Inferior parietal cortex (tissue), 1 donor: ENCODE data around the gene ZNF546.
"Not testable (repeated sequence)": the region's sequence is repeated elsewhere in the genome, so short reads cannot be mapped to it uniquely, and the experiment has no call there.

Experiments
- DNase-seq: peaks from one replicate; pipeline ENCODE4 v3.0.0-alpha.2; 2016; ENCODE audit errors: extremely low spot score

The ZNF546 gene

DNA sequence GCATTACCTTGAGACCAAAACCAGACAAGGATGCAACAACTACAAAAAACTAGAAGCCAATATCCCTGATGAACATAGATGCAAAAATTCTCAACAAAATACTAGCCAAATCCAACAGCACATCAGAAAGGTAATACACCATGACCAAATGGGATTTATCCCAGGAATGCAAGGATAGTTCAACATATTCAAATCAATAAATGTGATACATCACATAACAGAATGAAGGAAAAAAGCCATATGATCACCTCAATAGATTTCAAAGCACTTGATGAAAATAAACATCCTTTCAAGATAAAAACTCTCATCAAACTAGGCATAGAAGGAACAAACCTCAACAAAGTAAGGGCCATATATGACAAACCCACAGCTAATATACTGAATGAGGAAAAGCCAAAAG, 10.2 kb upstream of the ZNF546 start:
- no peak for DNase-seq

GRCh38 chr19:39987167-39987566, 9.7 kb upstream of the ZNF546 start:
- no peak for DNase-seq

GRCh38 chr19:39987596-39987995, 9.3 kb upstream of the ZNF546 start:
- no peak for DNase-seq

GRCh38 chr19:39993605-39994004, 3.3 kb upstream of the ZNF546 start:
- no peak for DNase-seq

- DNase-seq, result no peak
These were observed 2.5 kb upstream of the ZNF546 start for GRCh38 chr19:39994361-39994760.

- no peak for DNase-seq
These were observed 1.1 kb upstream of the ZNF546 start for GRCh38 chr19:39995794-39996193.

- DNase-seq, result peak; percentile 39
These were observed 546 bp upstream of the ZNF546 start for GRCh38 chr19:39996218-39996810.

GRCh38 chr19:39997638-39998216, 867 bp downstream of the ZNF546 start:
- DNase-seq, result no peak

DNA sequence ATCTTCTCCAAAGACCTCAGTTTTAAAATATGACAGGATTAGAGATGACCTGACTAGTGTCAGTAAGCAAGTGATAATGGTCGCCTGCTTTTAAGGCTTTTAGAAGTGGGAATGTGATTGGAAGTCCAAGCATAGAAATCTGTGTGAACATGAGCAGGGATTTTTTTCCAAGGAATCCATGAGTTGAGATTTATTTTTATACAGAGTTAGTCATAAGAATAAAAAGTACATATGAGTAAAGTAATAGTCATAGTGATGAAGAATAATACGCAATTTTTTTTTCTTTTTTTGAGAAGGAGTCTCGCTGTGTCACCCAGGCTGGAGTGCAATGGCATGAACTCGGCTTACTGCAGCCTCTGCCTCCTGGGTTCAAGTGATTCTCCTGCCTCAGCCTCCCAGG, 1.6 kb downstream of the ZNF546 start:
- DNase-seq, result no peak

DNA sequence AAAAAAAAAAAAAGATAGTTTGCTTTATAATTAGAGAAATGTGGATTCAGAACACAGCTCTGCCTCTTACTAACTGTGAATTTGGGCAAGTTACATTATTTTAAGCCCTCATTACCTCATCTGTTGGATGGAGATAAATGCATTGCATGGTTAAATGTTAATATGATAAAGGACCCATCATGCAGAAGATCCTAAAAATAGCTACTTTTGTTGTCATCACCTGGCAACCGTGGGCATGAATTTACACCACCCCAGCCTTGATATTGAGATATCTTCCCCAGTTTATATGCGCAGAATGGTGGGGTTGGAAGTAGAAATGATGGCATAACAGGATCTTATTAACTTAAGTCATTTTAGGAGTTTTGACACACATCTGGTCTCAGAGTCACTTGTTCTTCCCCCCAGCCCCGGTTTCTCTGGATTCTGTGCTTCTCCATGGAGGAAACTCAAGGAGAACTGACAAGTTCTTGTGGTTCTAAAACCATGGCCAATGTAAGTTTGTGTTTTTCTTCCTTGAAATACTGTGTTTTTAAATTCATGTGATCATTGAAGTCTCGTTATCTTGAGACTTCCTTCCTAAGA, 8.9 kb downstream of the ZNF546 start:
- DNase-seq, result no peak

DNA sequence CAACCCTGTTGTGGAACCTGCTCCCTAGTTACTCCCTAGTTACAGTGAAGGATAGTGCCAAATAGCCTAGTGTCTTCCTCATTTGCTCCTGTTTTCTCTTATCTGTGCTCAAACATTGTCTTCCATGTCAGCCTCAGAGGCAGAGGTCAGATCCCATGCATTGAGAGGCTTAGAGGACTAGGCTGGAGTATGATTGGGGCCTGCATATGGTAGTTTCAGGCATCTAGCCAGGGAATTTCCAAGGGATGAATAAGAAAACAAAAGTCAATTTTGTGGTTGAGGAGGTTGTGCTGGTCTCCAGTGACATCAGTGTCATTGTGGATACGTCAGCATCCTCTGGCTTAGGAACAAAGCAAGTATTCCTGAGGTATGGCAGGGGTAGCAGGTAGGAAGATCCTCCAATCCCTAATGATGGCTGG, 9.4 kb downstream of the ZNF546 start:
- DNase-seq, result no peak

- no peak for DNase-seq
These were observed 12.8 kb downstream of the ZNF546 start for GRCh38 chr19:40009674-40010073.

DNA sequence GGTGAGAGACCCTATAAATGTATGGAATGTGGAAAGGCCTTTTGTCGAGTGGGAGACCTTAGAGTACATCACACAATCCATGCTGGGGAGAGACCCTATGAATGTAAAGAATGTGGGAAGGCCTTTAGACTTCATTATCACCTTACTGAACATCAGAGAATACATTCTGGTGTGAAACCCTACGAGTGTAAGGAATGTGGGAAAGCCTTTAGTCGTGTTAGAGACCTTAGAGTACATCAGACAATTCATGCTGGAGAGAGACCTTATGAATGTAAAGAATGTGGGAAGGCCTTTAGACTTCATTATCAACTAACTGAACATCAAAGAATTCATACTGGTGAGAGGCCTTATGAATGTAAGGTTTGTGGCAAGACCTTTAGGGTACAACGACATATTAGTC, 17.1 kb downstream of the ZNF546 start:
- DNase-seq, result no peak

DNA sequence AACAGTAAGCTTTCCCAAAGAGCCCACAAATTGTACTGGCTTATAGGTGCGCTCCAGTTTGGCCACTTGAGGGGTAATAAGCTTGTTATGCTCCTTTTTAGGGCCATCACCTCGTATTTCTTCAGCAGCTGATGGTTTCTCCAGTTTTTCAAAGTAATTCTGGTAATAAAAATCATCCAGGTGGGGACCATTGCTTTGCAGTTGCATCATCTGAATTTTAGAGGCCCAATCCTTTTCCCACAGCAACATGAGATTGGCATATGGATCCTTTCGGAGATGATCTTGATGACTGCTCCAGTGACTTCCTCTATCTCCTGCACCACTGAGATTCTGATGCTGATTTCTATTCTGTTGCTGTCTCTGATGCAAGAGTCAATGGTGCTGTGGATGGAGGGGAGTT, 27.1 kb downstream of the ZNF546 start:
- no peak for DNase-seq

GRCh38 chr19:40025938-40026596, 29.2 kb downstream of the ZNF546 start:
- no peak for DNase-seq

GRCh38 chr19:40026597-40026970, 29.7 kb downstream of the ZNF546 start:
- no peak for DNase-seq

DNA sequence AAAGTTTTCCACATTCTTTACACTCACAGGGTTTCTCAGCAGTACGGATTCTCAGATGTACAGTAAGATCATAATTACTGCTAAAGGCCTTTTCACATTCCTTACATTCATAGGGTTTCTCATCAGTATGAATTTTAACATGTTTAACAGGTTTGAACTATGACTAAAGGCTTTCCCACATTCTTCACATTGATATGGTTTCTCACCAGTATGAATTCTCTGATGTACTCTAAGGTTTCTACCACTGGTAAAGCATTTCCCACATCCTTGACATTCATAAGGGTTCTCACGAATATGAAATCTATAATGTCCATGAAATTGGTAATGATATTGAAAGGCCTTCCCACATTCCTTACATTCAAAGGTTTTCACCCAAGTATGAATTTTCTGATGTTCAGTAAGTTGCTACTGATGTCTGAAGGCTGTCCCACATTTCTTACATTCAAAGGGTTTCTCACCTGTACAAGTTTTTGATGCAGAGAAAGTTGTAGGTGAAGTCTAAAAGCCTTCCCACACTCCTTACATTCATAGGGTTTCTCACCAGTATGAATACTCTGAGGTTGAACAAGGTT, 37.2 kb downstream of the ZNF546 start:
- DNase-seq, result no peak

DNA sequence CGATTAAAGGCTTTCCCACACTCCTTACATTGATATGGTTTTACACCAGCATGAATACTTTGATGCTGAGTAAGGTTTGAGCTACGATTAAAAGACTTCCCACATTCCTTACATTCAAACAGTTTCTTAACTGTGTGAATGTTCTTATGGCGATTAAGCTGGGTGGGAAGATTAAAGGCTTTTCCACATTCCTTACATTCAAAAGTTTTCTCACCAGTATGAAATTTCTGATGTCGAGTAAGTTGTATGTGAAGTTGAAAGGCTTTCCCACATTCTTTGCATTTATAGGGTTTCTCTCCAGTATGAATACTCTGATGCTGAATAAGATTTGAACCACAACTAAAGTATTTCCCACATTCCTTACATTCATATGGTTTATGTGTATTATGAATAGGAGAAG, 39.1 kb downstream of the ZNF546 start:
- DNase-seq, result no peak

GRCh38 chr19:40038047-40038446, 41.2 kb downstream of the ZNF546 start:
- not testable (repeated sequence) for DNase-seq

GRCh38 chr19:40041718-40042117, 44.9 kb downstream of the ZNF546 start:
- not testable (repeated sequence) for DNase-seq

DNA sequence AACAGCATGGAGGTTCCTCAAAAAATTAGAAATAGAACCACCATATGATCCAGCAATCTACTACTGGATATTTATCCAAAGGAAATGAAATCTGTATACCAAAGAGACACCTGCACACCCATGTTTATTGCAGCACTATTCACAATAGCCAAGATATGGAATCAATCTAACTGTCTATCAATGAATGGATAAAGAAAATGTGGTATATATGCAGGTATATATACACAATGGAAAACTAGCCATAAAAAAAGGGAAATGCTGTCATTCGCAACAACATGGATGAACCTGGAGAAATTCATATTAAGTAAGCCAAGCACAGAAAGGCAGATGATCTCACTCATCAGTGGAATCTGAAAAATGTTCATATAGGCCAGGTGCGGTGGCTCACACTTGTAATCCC, 56.6 kb downstream of the ZNF546 start:
- no peak for DNase-seq

- DNase-seq, result no peak
These were observed 57.8 kb downstream of the ZNF546 start for GRCh38 chr19:40054632-40055031.

GRCh38 chr19:40055049-40055448, 58.2 kb downstream of the ZNF546 start:
- DNase-seq, result no peak
